IMR-90 (cell line): ENCODE data around the gene SBF1. TPM values are rescaled to one million over a fixed set of nuclear protein-coding genes. Genes with fewer than 3 reads are reported as not detected.

Experiments used
- ATAC-seq: fragments of 200-7000 bp; cut with Tn5 transposase; 2 replicates; pipeline ENCODE4 v1.9.1; 2020; ENCODE audit warnings: low read depth, mild to moderate bottlenecking, moderate library complexity
- BruUV-seq: library from RNA; stranded (reverse); fragments of 400-500 nt; replicated peaks from 2 replicates; lab custom pipeline; 2021; lab: Mats Ljungman, UMichigan
- CTCF ChIA-PET: fragments of 300-600 bp; formaldehyde crosslinking; extraction: SDS; loops from one replicate; lab custom pipeline; 2021; ENCODE audit warnings: antibody characterized with exemption; lab: Yijun Ruan, JAX
- POLR2A ChIA-PET: fragments of 300-600 bp; sonication (Branson Sonifier 250); formaldehyde crosslinking; loops from one replicate; lab custom pipeline; 2022; ENCODE audit warnings: antibody characterized with exemption; ENCODE audit not compliant: unreplicated experiment; lab: Charles Lee
- DNase-seq: peaks from one replicate; pipeline ENCODE4 v3.0.0; 2013
- H2AFZ ChIP-seq: replicated peaks from 2 replicates; pipeline ENCODE3; 2013; ENCODE audit warnings: low read length, mild to moderate bottlenecking; ENCODE audit not compliant: poor library complexity
- H2AK5ac ChIP-seq: 2 replicates; pipeline ENCODE4 v1.6.1; 2013; ENCODE audit warnings: low read depth, low read length, inconsistent platforms
- H2AK9ac ChIP-seq: replicated peaks from 2 replicates; pipeline ENCODE3; 2013; ENCODE audit warnings: mild to moderate bottlenecking, low read depth, low read length, moderate library complexity; ENCODE audit not compliant: poor library complexity
- H2BK120ac ChIP-seq: 2 replicates; pipeline ENCODE4 v1.6.1; 2013; ENCODE audit warnings: low read depth, low read length, inconsistent platforms
- H2BK15ac ChIP-seq: 3 replicates; pipeline ENCODE4 v1.6.1; 2013; ENCODE audit warnings: low read depth, low read length, inconsistent platforms
- H2BK20ac ChIP-seq: 2 replicates; pipeline ENCODE4 v1.6.1; 2013; ENCODE audit warnings: low read depth, mild to moderate bottlenecking, inconsistent platforms, low read length, moderate library complexity
- H2BK5ac ChIP-seq: 2 replicates; pipeline ENCODE4 v1.6.1; 2013; ENCODE audit warnings: mild to moderate bottlenecking, low read depth, low read length, inconsistent platforms; ENCODE audit not compliant: poor library complexity, severe bottlenecking
- H3K14ac ChIP-seq: replicated peaks from 2 replicates; pipeline ENCODE4 v1.6.1; 2013; ENCODE audit warnings: low read depth, low read length, inconsistent platforms
- H3K18ac ChIP-seq: 2 replicates; pipeline ENCODE4 v1.6.1; 2013; ENCODE audit warnings: low read depth, low read length, control low read depth
- H3K23ac ChIP-seq: 2 replicates; pipeline ENCODE4 v1.6.1; 2013; ENCODE audit warnings: low read depth, low read length, inconsistent platforms
- H3K27ac ChIP-seq: 2 replicates; pipeline ENCODE4 v1.5.1; 2013; ENCODE audit warnings: mild to moderate bottlenecking, control low read depth, low read length; ENCODE audit not compliant: insufficient read depth
- H3K27me3 ChIP-seq: 2 replicates; pipeline ENCODE4 v1.6.1; 2013; ENCODE audit warnings: low read length; ENCODE audit not compliant: control insufficient read depth, insufficient read depth
- H3K36me3 ChIP-seq: 2 replicates; pipeline ENCODE4 v1.6.1; 2013; ENCODE audit warnings: low read length, mixed read lengths; ENCODE audit not compliant: control insufficient read depth, insufficient read depth
- H3K4ac ChIP-seq: 2 replicates; pipeline ENCODE4 v1.6.1; 2013; ENCODE audit warnings: low read depth, low read length, inconsistent platforms
- H3K4me1 ChIP-seq: 2 replicates; pipeline ENCODE4 v1.6.1; 2013; ENCODE audit warnings: low read length, mixed read lengths; ENCODE audit not compliant: control insufficient read depth, insufficient read depth
- H3K4me2 ChIP-seq: 2 replicates; pipeline ENCODE4 v1.6.1; 2013; ENCODE audit warnings: low read depth, mild to moderate bottlenecking, control low read depth, low read length, moderate library complexity
- H3K4me3 ChIP-seq: 2 replicates; pipeline ENCODE4 v1.5.1; 2013; ENCODE audit warnings: low read depth, mild to moderate bottlenecking, control low read depth, low read length, moderate library complexity; ENCODE audit not compliant: insufficient read depth
- H3K56ac ChIP-seq: 2 replicates; pipeline ENCODE4 v1.6.1; 2013; ENCODE audit warnings: low read length, inconsistent platforms; ENCODE audit not compliant: insufficient read depth; ENCODE audit errors: extremely low read depth
- H3K79me1 ChIP-seq, 2 experiments: 2 replicates each; pipeline ENCODE4 v1.6.1; 2013; ENCODE audit warnings: low read length in 2 of 2, inconsistent platforms in 1 of 2, low read depth in 1 of 2
- H3K9ac ChIP-seq: 2 replicates; pipeline ENCODE4 v1.6.1; 2013; ENCODE audit warnings: low read depth, low read length, control low read depth
- H3K9me1 ChIP-seq: 2 replicates; pipeline ENCODE4 v1.6.1; 2013; ENCODE audit warnings: low read length, inconsistent platforms; ENCODE audit not compliant: insufficient read depth
- H3K9me3 ChIP-seq: 2 replicates; pipeline ENCODE4 v1.6.1; 2013; ENCODE audit warnings: low read length; ENCODE audit not compliant: control insufficient read depth, insufficient read depth
- H4K20me1 ChIP-seq: 2 replicates; pipeline ENCODE4 v1.6.1; 2013; ENCODE audit warnings: low read length, inconsistent platforms; ENCODE audit not compliant: insufficient read depth
- H4K5ac ChIP-seq: 2 replicates; pipeline ENCODE4 v1.6.1; 2013; ENCODE audit warnings: mild to moderate bottlenecking, low read depth, low read length, control low read depth
- H4K8ac ChIP-seq, 2 experiments: 2 replicates each; pipeline ENCODE4 v1.6.1; 2013; ENCODE audit warnings: low read depth in 2 of 2, low read length in 2 of 2, control low read depth in 1 of 2, inconsistent platforms in 1 of 2
- H4K91ac ChIP-seq: 2 replicates; pipeline ENCODE4 v1.6.1; 2013; ENCODE audit warnings: low read depth, low read length, inconsistent platforms; ENCODE audit not compliant: insufficient read depth
- MAZ ChIP-seq: IDR thresholded peaks from 2 replicates; pipeline ENCODE4 v1.6.1; 2012; ENCODE audit warnings: low read depth, mild to moderate bottlenecking, low read length, improper control_type of control experiment, moderate library complexity, borderline replicate concordance
- NFE2L2 ChIP-seq: fragments of 150-350 bp; IDR thresholded peaks from 2 replicates; pipeline ENCODE4 v1.6.1; 2016; ENCODE audit warnings: low read depth, mild to moderate bottlenecking, low read length
- RAD21 ChIP-seq: IDR thresholded peaks from 2 replicates; pipeline ENCODE4 v1.6.1; 2012; ENCODE audit warnings: low read length, improper control_type of control experiment
- RCOR1 ChIP-seq: IDR thresholded peaks from 2 replicates; pipeline ENCODE4 v1.6.1; 2012; ENCODE audit warnings: mild to moderate bottlenecking, low read length, improper control_type of control experiment; ENCODE audit not compliant: insufficient replicate concordance
- WGBS, 2 experiments: methylation state at CpG; one replicate each; pipeline versions ENCODE4 v1.1.5 to v1.1.7; 2013; ENCODE audit warnings: missing lambda C conversion rate in 2 of 2; ENCODE audit not compliant: insufficient read length in 1 of 2; ENCODE audit errors: extremely low coverage in 2 of 2; 5-methylcytosine and 5-hydroxymethylcytosine counted together
- dilution Hi-C: fragments of 300-500 bp; cut with HindIII; formaldehyde crosslinking; loops from one replicate; pipeline ENCODE4 v1.14.3; 2018; ENCODE audit warnings: low sequenced_read_pairs; ENCODE audit not compliant: unreplicated experiment
- in situ Hi-C: fragments of 300-500 bp; cut with MboI; formaldehyde crosslinking; loops from 3 replicates; pipeline ENCODE4 v1.14.3; 2019; ENCODE audit warnings: low sequenced_read_pairs, inconsistent platforms, mixed read lengths
- intact Hi-C: fragments of 100-400 bp; cut with micrococcal nuclease; formaldehyde crosslinking; loops from 2 replicates; pipeline ENCODE4 v1.10.0; 2022
- polyA plus RNA-seq, 3 experiments: library from polyadenylated mRNA; depleted of rRNA; stranded (reverse); fragments of >200 nt; gene quantifications; 2 replicates each; pipeline ENCODE4 v1.2.3, GENCODE V29; 2012; ENCODE audit warnings: low replicate concordance in 1 of 3
- total RNA-seq: library from RNA; depleted of rRNA; stranded (reverse); fragments of >200 nt; gene quantifications from 2 replicates; pipeline ENCODE4 v1.2.3, GENCODE V29; 2012
- TF ChIP-seq, protein P1 (sequence below): fragments of 150-350 bp; IDR thresholded peaks from 2 replicates; pipeline ENCODE4 v1.6.1; 2017; ENCODE audit warnings: mild to moderate bottlenecking, antibody characterized with exemption, low read length, low read depth
- TF ChIP-seq, protein P2 (sequence below): conservative IDR thresholded peaks from 2 replicates; pipeline ENCODE4 v1.5.1; 2012; ENCODE audit warnings: mild to moderate bottlenecking, low read depth, low read length, improper control_type of control experiment
- TF ChIP-seq, protein P3 (sequence below): fragments of 150-350 bp; IDR thresholded peaks from 2 replicates; pipeline ENCODE4 v1.6.1; 2016; ENCODE audit warnings: low read depth, mild to moderate bottlenecking, low read length, moderate library complexity, borderline replicate concordance

Gene SBF1
- total and polyA plus RNA-seq, 2 of the 4 experiments (the other 2 are of a cell fraction) = 21.5 to 33.2 TPM

DNA sequence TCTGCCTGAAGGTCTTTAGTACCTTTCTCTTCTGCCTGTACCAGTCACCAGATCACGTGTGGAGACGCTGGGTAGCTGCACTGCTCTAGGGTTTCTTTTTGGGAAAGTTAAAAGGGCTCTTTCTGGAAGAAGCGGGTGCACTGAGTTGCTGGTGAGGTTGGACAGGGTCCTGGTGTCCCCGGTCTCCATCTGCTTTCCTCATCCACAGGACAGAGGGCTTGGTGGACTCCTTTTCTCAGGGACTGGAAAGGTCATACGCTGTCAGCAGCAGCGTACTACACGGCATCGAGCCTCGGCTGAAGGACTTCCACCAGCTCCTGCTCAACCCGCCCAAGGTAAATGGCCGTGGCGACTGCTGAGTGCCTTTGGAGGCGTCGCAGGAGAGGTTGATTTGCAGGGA, 52.8 kb downstream of the SBF1 start:
- Histone ChIP-seq H3K9me3 (no peaks in the 10 kb centered on the region), H3K9me1 (no peaks in the 10 kb centered on the region; the same call in 1 of the 2 replicates), H2AFZ (no peak overlapping the region), H2BK20ac (no peak overlapping the region), H3K27me3 (no peaks in the 10 kb centered on the region), H4K8ac (no peak overlapping the region), H3K27ac (no peak overlapping the region), H3K4me3 (no peak overlapping the region), H4K91ac (no peak overlapping the region), H3K14ac (no peak overlapping the region), H3K18ac (no peak overlapping the region), H3K56ac (no peak overlapping the region), H3K4ac (no peak overlapping the region), H2BK15ac (no peak overlapping the region), H2BK5ac (no peak overlapping the region), H2AK9ac (no peak overlapping the region), H3K23ac (no peak overlapping the region), H3K79me1 (peaks cover 6 to 12% of the 10 kb centered on the region in 2 experiments; a peak in 3 of 4 replicates), H2AK5ac (no peak overlapping the region), H3K36me3 (peaks cover 66% of the 10 kb centered on the region), H3K4me1 (no peaks in the 10 kb centered on the region), H4K20me1 (peaks cover 18% of the 10 kb centered on the region), H3K4me2 (no peak overlapping the region), H2BK120ac (no peak overlapping the region), H3K9ac (no peak overlapping the region), H4K5ac (no peak overlapping the region)
- ATAC-seq = no peak
- POLR2A ChIA-PET = interaction anchor here (0.6 kb wide), 1 partner anchor 86 kb away, joined by 3 read pairs; the partner anchor contains the start of gene LMF2
- TF ChIP-seq, protein P1, sequence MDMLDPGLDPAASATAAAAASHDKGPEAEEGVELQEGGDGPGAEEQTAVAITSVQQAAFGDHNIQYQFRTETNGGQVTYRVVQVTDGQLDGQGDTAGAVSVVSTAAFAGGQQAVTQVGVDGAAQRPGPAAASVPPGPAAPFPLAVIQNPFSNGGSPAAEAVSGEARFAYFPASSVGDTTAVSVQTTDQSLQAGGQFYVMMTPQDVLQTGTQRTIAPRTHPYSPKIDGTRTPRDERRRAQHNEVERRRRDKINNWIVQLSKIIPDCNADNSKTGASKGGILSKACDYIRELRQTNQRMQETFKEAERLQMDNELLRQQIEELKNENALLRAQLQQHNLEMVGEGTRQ = no peak
- TF ChIP-seq MAZ (no peak), RCOR1 (no peak), NFE2L2 (no peak), RAD21 (no peak)
- TF ChIP-seq, protein P2, sequence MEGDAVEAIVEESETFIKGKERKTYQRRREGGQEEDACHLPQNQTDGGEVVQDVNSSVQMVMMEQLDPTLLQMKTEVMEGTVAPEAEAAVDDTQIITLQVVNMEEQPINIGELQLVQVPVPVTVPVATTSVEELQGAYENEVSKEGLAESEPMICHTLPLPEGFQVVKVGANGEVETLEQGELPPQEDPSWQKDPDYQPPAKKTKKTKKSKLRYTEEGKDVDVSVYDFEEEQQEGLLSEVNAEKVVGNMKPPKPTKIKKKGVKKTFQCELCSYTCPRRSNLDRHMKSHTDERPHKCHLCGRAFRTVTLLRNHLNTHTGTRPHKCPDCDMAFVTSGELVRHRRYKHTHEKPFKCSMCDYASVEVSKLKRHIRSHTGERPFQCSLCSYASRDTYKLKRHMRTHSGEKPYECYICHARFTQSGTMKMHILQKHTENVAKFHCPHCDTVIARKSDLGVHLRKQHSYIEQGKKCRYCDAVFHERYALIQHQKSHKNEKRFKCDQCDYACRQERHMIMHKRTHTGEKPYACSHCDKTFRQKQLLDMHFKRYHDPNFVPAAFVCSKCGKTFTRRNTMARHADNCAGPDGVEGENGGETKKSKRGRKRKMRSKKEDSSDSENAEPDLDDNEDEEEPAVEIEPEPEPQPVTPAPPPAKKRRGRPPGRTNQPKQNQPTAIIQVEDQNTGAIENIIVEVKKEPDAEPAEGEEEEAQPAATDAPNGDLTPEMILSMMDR = no peak
- TF ChIP-seq, protein P3, sequence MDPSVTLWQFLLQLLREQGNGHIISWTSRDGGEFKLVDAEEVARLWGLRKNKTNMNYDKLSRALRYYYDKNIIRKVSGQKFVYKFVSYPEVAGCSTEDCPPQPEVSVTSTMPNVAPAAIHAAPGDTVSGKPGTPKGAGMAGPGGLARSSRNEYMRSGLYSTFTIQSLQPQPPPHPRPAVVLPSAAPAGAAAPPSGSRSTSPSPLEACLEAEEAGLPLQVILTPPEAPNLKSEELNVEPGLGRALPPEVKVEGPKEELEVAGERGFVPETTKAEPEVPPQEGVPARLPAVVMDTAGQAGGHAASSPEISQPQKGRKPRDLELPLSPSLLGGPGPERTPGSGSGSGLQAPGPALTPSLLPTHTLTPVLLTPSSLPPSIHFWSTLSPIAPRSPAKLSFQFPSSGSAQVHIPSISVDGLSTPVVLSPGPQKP = no peak
- DNase-seq = no peak
- intact Hi-C loops (no loop called here), dilution Hi-C loops (no loop called here), in situ Hi-C loops (no loop called here)
- 93% methylated on average over 6 of the region's 14 CpGs; no CpG with 5 or more reads in 1 of the 2 experiments for WGBS, 2 experiments
- BruUV-seq = no TSS peak
- CTCF ChIA-PET = no interaction called here
